ENCODE data around the gene BSN. TPM values are rescaled to one million over a fixed set of nuclear protein-coding genes. Genes with fewer than 3 reads are reported as not detected.

Gene BSN
- polyA plus RNA-seq, 1 donor (not counting 4 experiments of a cell fraction or from before 2014, with no cell fraction given), result under 0.01 TPM

DNA sequence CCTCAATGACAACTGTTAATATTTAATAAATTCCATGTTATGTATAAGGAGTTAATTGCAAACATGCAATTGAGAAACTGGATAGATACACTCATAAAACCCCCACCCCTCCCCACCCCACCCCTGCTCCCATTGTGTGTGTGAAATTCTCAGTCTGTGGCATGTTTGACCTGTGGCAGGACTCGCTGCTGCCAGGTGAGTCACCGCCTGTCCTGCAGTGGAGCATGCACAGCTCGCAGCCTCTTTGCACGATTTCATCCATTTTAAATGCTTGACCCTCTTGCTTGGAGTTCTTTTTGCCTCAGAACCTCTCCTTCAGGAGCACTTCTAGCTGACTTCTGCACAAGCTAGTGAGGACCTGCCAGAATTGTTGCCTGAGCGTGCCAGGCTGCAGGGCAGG is 114.6 kb downstream of the BSN start:
- TF ChIP-seq, protein P1, sequence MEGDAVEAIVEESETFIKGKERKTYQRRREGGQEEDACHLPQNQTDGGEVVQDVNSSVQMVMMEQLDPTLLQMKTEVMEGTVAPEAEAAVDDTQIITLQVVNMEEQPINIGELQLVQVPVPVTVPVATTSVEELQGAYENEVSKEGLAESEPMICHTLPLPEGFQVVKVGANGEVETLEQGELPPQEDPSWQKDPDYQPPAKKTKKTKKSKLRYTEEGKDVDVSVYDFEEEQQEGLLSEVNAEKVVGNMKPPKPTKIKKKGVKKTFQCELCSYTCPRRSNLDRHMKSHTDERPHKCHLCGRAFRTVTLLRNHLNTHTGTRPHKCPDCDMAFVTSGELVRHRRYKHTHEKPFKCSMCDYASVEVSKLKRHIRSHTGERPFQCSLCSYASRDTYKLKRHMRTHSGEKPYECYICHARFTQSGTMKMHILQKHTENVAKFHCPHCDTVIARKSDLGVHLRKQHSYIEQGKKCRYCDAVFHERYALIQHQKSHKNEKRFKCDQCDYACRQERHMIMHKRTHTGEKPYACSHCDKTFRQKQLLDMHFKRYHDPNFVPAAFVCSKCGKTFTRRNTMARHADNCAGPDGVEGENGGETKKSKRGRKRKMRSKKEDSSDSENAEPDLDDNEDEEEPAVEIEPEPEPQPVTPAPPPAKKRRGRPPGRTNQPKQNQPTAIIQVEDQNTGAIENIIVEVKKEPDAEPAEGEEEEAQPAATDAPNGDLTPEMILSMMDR (optimal IDR thresholded peaks at IDR 0.05 in 1 of 3, IDR thresholded peaks at IDR 0.05 in 1 of 3, conservative IDR thresholded peaks at IDR 0.05 in 1 of 3; ENCODE audit: extremely low read depth in 1 of 3, insufficient read depth in 2 of 3, low read length in 3 of 3), result no peak
- TF ChIP-seq EZH2 (IDR thresholded peaks at IDR 0.05; ENCODE audit: low read length), result no peak
- Histone ChIP-seq H3K36me3 (ENCODE audit: control insufficient read depth in 2 of 2, extremely low read depth in 1 of 2, insufficient read depth in 2 of 2, low read length in 2 of 2) (no peaks in the 10 kb centered on the region), H4K20me1 (ENCODE audit: control insufficient read depth, extremely low read depth, insufficient read depth, low read length) (no peaks in the 10 kb centered on the region), H3K4me1 (ENCODE audit: control insufficient read depth, extremely low read depth, insufficient read depth, low read length) (peaks cover 14% of the 10 kb centered on the region), H3K9me3 (ENCODE audit: control insufficient read depth, low read depth, low read length) (no peaks in the 10 kb centered on the region), H2AFZ (ENCODE audit: control insufficient read depth, low read length) (no peak overlapping the region), H3K27ac (ENCODE audit: control insufficient read depth, insufficient read depth, low read length) (no peak overlapping the region), H3K4me2 (ENCODE audit: control insufficient read depth, extremely low read depth, insufficient read depth, low read depth, low read length) (no peak overlapping the region), H3K4me3 (ENCODE audit: control insufficient read depth in 2 of 3, extremely low read depth in 1 of 3, insufficient read depth in 2 of 3, low read depth in 1 of 3, low read length in 3 of 3) (no peak overlapping the region), H3K9me1 (ENCODE audit: control insufficient read depth, extremely low read depth, insufficient read depth, low read length) (no peaks in the 10 kb centered on the region), H3K9ac (ENCODE audit: control insufficient read depth, extremely low read depth, insufficient read depth, low read length) (no peak overlapping the region), H3K27me3 (ENCODE audit: control insufficient read depth, extremely low read depth, insufficient read depth, low read length) (peaks cover 3% of the 10 kb centered on the region), H3K79me2 (ENCODE audit: control insufficient read depth, insufficient read depth, low read length) (no peaks in the 10 kb centered on the region)
- dilution Hi-C loops (cut with MboI; ENCODE audit: extremely low pct_ligation_motif_present, low sequenced_read_pairs), result loop anchor here (25.0 kb wide), 1 partner anchor 107 kb away; the partner anchor contains the start of gene BSN
- FAIRE-seq (no peak), DNase-seq (ENCODE audit: low read depth, low spot score) (no peak)

DNA sequence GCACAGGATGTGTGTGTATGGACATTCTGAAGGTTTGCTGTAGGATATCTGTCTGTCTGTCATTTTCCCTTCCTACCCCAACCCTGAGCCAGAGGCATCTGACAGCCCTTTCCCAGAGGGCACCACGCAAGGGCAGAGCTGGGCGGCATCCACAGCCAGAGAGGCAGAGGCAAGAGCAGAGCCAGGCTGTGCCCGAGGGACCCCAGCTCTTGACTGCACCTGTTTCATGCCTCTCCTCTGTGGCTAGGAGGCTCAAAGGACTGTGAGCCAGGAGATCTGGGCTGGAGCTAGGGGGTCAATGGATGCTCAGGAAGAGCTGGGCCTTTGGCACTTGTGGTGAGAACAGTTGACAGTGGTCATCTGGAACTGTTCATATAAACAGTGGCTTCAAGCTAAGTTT is 115.1 kb downstream of the BSN start:
- H3K9ac ChIP-seq (ENCODE audit: control insufficient read depth, extremely low read depth, insufficient read depth, low read length), result no peak overlapping the region
- H3K9me1 ChIP-seq (ENCODE audit: control insufficient read depth, extremely low read depth, insufficient read depth, low read length), result no peaks in the 10 kb centered on the region
- no peaks in the 10 kb centered on the region for H3K27me3 ChIP-seq (ENCODE audit: control insufficient read depth, extremely low read depth, insufficient read depth, low read length)
- no peak for DNase-seq (ENCODE audit: low read depth, low spot score)
- H3K4me2 ChIP-seq (ENCODE audit: control insufficient read depth, extremely low read depth, insufficient read depth, low read depth, low read length), result no peak overlapping the region
- no peaks in the 10 kb centered on the region for H3K36me3 ChIP-seq (ENCODE audit: control insufficient read depth in 2 of 2, extremely low read depth in 1 of 2, insufficient read depth in 2 of 2, low read length in 2 of 2)
- no peak overlapping the region for H3K4me3 ChIP-seq (ENCODE audit: control insufficient read depth in 2 of 3, extremely low read depth in 1 of 3, insufficient read depth in 2 of 3, low read depth in 1 of 3, low read length in 3 of 3)
- TF ChIP-seq, protein P1 (optimal IDR thresholded peaks at IDR 0.05 in 1 of 3, IDR thresholded peaks at IDR 0.05 in 1 of 3, conservative IDR thresholded peaks at IDR 0.05 in 1 of 3; ENCODE audit: extremely low read depth in 1 of 3, insufficient read depth in 2 of 3, low read length in 3 of 3), result no peak
- no peak for TF ChIP-seq EZH2 (IDR thresholded peaks at IDR 0.05; ENCODE audit: low read length)
- peaks cover under 1% of the 10 kb centered on the region for H3K79me2 ChIP-seq (ENCODE audit: control insufficient read depth, insufficient read depth, low read length)
- H3K27ac ChIP-seq (ENCODE audit: control insufficient read depth, insufficient read depth, low read length), result no peak overlapping the region
- H4K20me1 ChIP-seq (ENCODE audit: control insufficient read depth, extremely low read depth, insufficient read depth, low read length), result no peaks in the 10 kb centered on the region
- dilution Hi-C loops (cut with MboI; ENCODE audit: extremely low pct_ligation_motif_present, low sequenced_read_pairs), result loop anchor here (25.0 kb wide), 1 partner anchor 107 kb away; the partner anchor contains the start of gene BSN
- no peaks in the 10 kb centered on the region for H3K9me3 ChIP-seq (ENCODE audit: control insufficient read depth, low read depth, low read length)
- H2AFZ ChIP-seq (ENCODE audit: control insufficient read depth, low read length), result no peak overlapping the region
- H3K4me1 ChIP-seq (ENCODE audit: control insufficient read depth, extremely low read depth, insufficient read depth, low read length), result peaks cover 14% of the 10 kb centered on the region
- FAIRE-seq, result no peak
